Measurements from ENCODE around the gene KCNQ1. TPM values are rescaled to one million over a fixed set of nuclear protein-coding genes. Genes with fewer than 3 reads are reported as not detected.

Gene KCNQ1
- total and polyA plus RNA-seq, 2 donors (not counting 3 experiments of a cell fraction or from before 2014, with no cell fraction given) = 0.07 to 0.09 TPM

- H3K9me3 ChIP-seq (replicated peaks; ENCODE audit: control insufficient read depth, insufficient read depth, low read length) = no peaks in the 10 kb centered on the region
- DNase-seq (ENCODE audit: low read depth, low spot score) = no peak
- H3K4me1 ChIP-seq (ENCODE audit: control insufficient read depth, extremely low read depth, insufficient read depth, low read length) = no peaks in the 10 kb centered on the region
- H3K4me3 ChIP-seq (replicated peaks in 1 of 3; ENCODE audit: insufficient read depth in 1 of 3, low read depth in 1 of 3, low read length in 3 of 3) = no peak overlapping the region
- ChIA-PET POLR2A (no interaction called here), CTCF (no interaction called here)
- no peak for TF ChIP-seq POLR2AphosphoS5 (IDR thresholded peaks at IDR 0.05; ENCODE audit: insufficient read depth, low read depth, low read length)
- TF ChIP-seq MAX (IDR thresholded peaks at IDR 0.05; ENCODE audit: insufficient read depth, insufficient read length) = no peak
- TF ChIP-seq CTCF (IDR thresholded peaks at IDR 0.05; ENCODE audit: extremely low read depth in 1 of 2, insufficient read depth in 1 of 2, low read depth in 1 of 2, low read length in 2 of 2) = no peak
- TF ChIP-seq EZH2 (IDR thresholded peaks at IDR 0.05; ENCODE audit: borderline replicate concordance, low read depth, low read length, severe bottlenecking) = no peak
- no peak for TF ChIP-seq GATA2 (IDR thresholded peaks at IDR 0.05; ENCODE audit: insufficient read depth, insufficient read length, low read depth, low read length)
- TF ChIP-seq JUN (IDR thresholded peaks at IDR 0.05; ENCODE audit: borderline replicate concordance, insufficient read depth, insufficient read length, low read depth) = no peak
- H3K9me1 ChIP-seq (replicated peaks; ENCODE audit: control insufficient read depth, extremely low read depth, insufficient read depth, low read length) = no peaks in the 10 kb centered on the region
- intact Hi-C loops (cut with micrococcal nuclease) (no loop called here), dilution Hi-C loops (cut with MboI; ENCODE audit: extremely low pct_ligation_motif_present, low sequenced_read_pairs) (no loop called here)
- H3K79me2 ChIP-seq (ENCODE audit: control insufficient read depth, insufficient read depth, low read length) = no peaks in the 10 kb centered on the region
- H3K27ac ChIP-seq (ENCODE audit: insufficient read depth, low read depth, low read length) = no peak overlapping the region
- no peaks in the 10 kb centered on the region for H4K20me1 ChIP-seq (replicated peaks; ENCODE audit: control insufficient read depth, extremely low read depth, insufficient read depth, low read length)
- H2AFZ ChIP-seq (ENCODE audit: low read depth, low read length) = no peak overlapping the region
- no peaks in the 10 kb centered on the region for H3K36me3 ChIP-seq (ENCODE audit: control insufficient read depth in 2 of 2, extremely low read depth in 1 of 2, insufficient read depth in 2 of 2, low read length in 2 of 2)
- peaks cover 0 to 7% of the 10 kb centered on the region in 2 experiments for H3K27me3 ChIP-seq (ENCODE audit: control insufficient read depth in 2 of 2, insufficient read depth in 2 of 2, low read length in 2 of 2)
- no TSS peak for BruUV-seq (replicated peaks)
- no peak overlapping the region for H3K4me2 ChIP-seq (ENCODE audit: insufficient read depth, low read length)
- H3K9ac ChIP-seq (replicated peaks; ENCODE audit: extremely low read depth, insufficient read depth, low read length) = no peak overlapping the region
- no peak for FAIRE-seq
Observed at GRCh38 chr11:2789331-2789730, 344.5 kb downstream of the KCNQ1 start.
